ENCODE data around the gene TBPL1. TPM values are rescaled to one million over a fixed set of nuclear protein-coding genes. Genes with fewer than 3 reads are reported as not detected.

Gene TBPL1
- total and polyA plus RNA-seq, 2 of the 13 experiments (the other 11 are each of a cell fraction or from before 2014, with no cell fraction given): 25.3 to 39.3 TPM

DNA sequence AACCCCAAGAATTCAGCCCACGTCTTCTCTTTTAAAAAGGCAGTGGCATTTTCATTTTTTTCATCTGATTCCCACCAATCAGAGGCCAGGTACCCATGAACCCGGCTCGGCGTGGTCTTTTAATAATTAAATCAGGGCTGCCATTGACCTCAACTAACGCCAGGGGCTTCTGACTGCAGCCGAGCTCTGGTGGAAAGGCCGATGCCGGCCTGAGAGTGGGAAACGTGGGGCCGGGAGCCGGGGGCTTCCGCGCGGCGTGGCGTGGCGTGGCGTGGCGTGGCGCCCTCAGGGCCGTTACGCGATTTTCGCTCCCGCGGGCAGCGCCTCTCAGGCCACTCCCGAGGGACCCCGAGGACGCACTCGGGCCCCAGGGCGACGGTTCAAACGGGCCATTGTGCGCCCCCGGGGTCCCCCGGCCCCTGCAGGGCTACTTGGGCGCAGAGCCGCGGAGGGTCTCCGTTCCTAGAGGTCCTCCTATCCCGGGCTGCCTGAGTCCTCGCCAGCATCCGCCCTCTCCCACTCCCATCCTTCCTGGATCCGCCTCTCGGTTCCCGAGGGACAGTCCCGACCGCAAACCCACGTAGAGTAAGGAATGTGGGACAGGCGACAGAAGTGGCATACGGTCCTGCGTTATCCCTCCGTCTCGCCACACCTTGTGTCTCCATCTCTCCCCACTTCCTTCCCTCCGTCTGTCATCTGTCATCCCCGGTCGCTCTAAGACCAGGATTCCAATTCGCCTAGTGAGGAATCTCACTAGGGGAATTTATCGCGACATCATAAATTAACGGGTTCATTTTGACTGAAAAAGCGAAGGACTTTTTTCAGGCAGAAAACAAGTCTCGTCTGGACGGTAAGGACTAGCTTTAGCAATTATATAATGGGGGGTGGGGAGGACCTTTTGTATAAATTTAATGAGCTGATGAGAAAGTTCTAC is 876 bp upstream of the TBPL1 start (continued):
- TF ChIP-seq, protein P1, sequence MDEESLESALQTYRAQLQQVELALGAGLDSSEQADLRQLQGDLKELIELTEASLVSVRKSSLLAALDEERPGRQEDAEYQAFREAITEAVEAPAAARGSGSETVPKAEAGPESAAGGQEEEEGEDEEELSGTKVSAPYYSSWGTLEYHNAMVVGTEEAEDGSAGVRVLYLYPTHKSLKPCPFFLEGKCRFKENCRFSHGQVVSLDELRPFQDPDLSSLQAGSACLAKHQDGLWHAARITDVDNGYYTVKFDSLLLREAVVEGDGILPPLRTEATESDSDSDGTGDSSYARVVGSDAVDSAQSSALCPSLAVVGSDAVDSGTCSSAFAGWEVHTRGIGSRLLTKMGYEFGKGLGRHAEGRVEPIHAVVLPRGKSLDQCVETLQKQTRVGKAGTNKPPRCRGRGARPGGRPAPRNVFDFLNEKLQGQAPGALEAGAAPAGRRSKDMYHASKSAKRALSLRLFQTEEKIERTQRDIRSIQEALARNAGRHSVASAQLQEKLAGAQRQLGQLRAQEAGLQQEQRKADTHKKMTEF (CRISPR knock-in tag; IDR thresholded peaks at IDR 0.05): no peak; the same call in 1 of the 2 replicates
- no peak for TF ChIP-seq JUND (CRISPR knock-in tag; IDR thresholded peaks at IDR 0.05)
- TF ChIP-seq SKI (IDR thresholded peaks at IDR 0.05; ENCODE audit: partially characterized antibody): no peak
- TF ChIP-seq ZNF737 (CRISPR knock-in tag; IDR thresholded peaks at IDR 0.05; ENCODE audit: borderline replicate concordance): no peak
- TF ChIP-seq, protein P2, sequence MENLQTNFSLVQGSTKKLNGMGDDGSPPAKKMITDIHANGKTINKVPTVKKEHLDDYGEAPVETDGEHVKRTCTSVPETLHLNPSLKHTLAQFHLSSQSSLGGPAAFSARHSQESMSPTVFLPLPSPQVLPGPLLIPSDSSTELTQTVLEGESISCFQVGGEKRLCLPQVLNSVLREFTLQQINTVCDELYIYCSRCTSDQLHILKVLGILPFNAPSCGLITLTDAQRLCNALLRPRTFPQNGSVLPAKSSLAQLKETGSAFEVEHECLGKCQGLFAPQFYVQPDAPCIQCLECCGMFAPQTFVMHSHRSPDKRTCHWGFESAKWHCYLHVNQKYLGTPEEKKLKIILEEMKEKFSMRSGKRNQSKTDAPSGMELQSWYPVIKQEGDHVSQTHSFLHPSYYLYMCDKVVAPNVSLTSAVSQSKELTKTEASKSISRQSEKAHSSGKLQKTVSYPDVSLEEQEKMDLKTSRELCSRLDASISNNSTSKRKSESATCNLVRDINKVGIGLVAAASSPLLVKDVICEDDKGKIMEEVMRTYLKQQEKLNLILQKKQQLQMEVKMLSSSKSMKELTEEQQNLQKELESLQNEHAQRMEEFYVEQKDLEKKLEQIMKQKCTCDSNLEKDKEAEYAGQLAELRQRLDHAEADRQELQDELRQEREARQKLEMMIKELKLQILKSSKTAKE (CRISPR knock-in tag; IDR thresholded peaks at IDR 0.05; ENCODE audit: borderline replicate concordance): no peak
- TF ChIP-seq SUZ12 (IDR thresholded peaks at IDR 0.05; ENCODE audit: low read depth, low read length): no peak
- TF ChIP-seq, protein P3, sequence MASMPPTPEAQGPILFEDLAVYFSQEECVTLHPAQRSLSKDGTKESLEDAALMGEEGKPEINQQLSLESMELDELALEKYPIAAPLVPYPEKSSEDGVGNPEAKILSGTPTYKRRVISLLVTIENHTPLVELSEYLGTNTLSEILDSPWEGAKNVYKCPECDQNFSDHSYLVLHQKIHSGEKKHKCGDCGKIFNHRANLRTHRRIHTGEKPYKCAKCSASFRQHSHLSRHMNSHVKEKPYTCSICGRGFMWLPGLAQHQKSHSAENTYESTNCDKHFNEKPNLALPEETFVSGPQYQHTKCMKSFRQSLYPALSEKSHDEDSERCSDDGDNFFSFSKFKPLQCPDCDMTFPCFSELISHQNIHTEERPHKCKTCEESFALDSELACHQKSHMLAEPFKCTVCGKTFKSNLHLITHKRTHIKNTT (CRISPR knock-in tag; IDR thresholded peaks at IDR 0.05): no peak
- TF ChIP-seq, protein P4, sequence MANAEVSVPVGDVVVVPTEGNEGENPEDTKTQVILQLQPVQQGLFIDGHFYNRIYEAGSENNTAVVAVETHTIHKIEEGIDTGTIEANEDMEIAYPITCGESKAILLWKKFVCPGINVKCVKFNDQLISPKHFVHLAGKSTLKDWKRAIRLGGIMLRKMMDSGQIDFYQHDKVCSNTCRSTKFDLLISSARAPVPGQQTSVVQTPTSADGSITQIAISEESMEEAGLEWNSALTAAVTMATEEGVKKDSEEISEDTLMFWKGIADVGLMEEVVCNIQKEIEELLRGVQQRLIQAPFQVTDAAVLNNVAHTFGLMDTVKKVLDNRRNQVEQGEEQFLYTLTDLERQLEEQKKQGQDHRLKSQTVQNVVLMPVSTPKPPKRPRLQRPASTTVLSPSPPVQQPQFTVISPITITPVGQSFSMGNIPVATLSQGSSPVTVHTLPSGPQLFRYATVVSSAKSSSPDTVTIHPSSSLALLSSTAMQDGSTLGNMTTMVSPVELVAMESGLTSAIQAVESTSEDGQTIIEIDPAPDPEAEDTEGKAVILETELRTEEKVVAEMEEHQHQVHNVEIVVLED (CRISPR knock-in tag; IDR thresholded peaks at IDR 0.05; ENCODE audit: borderline replicate concordance): peak; percentile 49; the same call in 1 of the 2 replicates
- TF ChIP-seq ZMYM4 (CRISPR knock-in tag; IDR thresholded peaks at IDR 0.05): peak; percentile 48; the same call in 1 of the 2 replicates
- TF ChIP-seq, protein P5, sequence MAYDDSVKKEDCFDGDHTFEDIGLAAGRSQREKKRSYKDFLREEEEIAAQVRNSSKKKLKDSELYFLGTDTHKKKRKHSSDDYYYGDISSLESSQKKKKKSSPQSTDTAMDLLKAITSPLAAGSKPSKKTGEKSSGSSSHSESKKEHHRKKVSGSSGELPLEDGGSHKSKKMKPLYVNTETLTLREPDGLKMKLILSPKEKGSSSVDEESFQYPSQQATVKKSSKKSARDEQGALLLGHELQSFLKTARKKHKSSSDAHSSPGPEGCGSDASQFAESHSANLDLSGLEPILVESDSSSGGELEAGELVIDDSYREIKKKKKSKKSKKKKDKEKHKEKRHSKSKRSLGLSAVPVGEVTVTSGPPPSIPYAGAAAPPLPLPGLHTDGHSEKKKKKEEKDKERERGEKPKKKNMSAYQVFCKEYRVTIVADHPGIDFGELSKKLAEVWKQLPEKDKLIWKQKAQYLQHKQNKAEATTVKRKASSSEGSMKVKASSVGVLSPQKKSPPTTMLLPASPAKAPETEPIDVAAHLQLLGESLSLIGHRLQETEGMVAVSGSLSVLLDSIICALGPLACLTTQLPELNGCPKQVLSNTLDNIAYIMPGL (CRISPR knock-in tag; IDR thresholded peaks at IDR 0.05; ENCODE audit: borderline replicate concordance in 1 of 2, low read depth in 1 of 2): peak; percentile 62 to 80; a peak in 2 of 4 replicates
- no peak for TF ChIP-seq HNRNPL (IDR thresholded peaks at IDR 0.05; ENCODE audit: low read depth, low read length)
- no peak; the same call in 1 of the 2 replicates for TF ChIP-seq ZNF335 (CRISPR knock-in tag; IDR thresholded peaks at IDR 0.05)
- no peak for TF ChIP-seq SRSF9 (IDR thresholded peaks at IDR 0.05; ENCODE audit: borderline replicate concordance, insufficient read depth, low read depth, low read length, poor library complexity, severe bottlenecking)
- 0 out of 2 replicates have a peak, but pooled peaks have one; percentile 24 for TF ChIP-seq NCOR1 (IDR thresholded peaks at IDR 0.05; ENCODE audit: borderline replicate concordance, low read length)
- TF ChIP-seq, protein P6, sequence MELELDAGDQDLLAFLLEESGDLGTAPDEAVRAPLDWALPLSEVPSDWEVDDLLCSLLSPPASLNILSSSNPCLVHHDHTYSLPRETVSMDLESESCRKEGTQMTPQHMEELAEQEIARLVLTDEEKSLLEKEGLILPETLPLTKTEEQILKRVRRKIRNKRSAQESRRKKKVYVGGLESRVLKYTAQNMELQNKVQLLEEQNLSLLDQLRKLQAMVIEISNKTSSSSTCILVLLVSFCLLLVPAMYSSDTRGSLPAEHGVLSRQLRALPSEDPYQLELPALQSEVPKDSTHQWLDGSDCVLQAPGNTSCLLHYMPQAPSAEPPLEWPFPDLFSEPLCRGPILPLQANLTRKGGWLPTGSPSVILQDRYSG (CRISPR knock-in tag; IDR thresholded peaks at IDR 0.05): no peak
